ENCODE data around the gene SHC2. TPM values are rescaled to one million over a fixed set of nuclear protein-coding genes. Genes with fewer than 3 reads are reported as not detected.

The SHC2 gene
- total RNA-seq, 1 donor from 2014 or later = 47.8 TPM

GRCh38 chr19:378706-379105 is 82.1 kb downstream of the SHC2 start:
- Mint-ChIP-seq H3K36me3 (ENCODE audit: low read depth) (no peaks in the 10 kb centered on the region), H3K4me3 (ENCODE audit: unreplicated experiment) (no peak overlapping the region), H3K4me1 (ENCODE audit: low read depth) (peaks cover 3% of the 10 kb centered on the region), H3K9me3 (ENCODE audit: low read depth) (no peaks in the 10 kb centered on the region), H3K27ac (ENCODE audit: unreplicated experiment) (no peak overlapping the region), H3K27me3 (ENCODE audit: low read depth) (peaks cover 22% of the 10 kb centered on the region)
- TF ChIP-seq CTCF (IDR thresholded peaks at IDR 0.05) = no peak
- DNase-seq (ENCODE audit: low spot score) = peak; percentile 67

GRCh38 chr19:377801-378581 is 82.8 kb downstream of the SHC2 start:
- peaks cover 3% of the 10 kb centered on the region for H3K4me1 Mint-ChIP-seq (ENCODE audit: low read depth)
- no peak overlapping the region for H3K27ac Mint-ChIP-seq (ENCODE audit: unreplicated experiment)
- TF ChIP-seq CTCF (IDR thresholded peaks at IDR 0.05) = no peak
- H3K4me3 Mint-ChIP-seq (ENCODE audit: unreplicated experiment) = no peak overlapping the region
- DNase-seq (ENCODE audit: low spot score) = peak; percentile 80
- no peaks in the 10 kb centered on the region for H3K36me3 Mint-ChIP-seq (ENCODE audit: low read depth)
- H3K27me3 Mint-ChIP-seq (ENCODE audit: low read depth) = peaks cover 19% of the 10 kb centered on the region
- no peaks in the 10 kb centered on the region for H3K9me3 Mint-ChIP-seq (ENCODE audit: low read depth)

- Mint-ChIP-seq H3K27ac (ENCODE audit: unreplicated experiment) (no peak overlapping the region), H3K4me3 (ENCODE audit: unreplicated experiment) (no peak overlapping the region), H3K27me3 (ENCODE audit: low read depth) (peaks cover 21% of the 10 kb centered on the region), H3K9me3 (ENCODE audit: low read depth) (no peaks in the 10 kb centered on the region), H3K36me3 (ENCODE audit: low read depth) (no peaks in the 10 kb centered on the region), H3K4me1 (ENCODE audit: low read depth) (peaks cover 12% of the 10 kb centered on the region)
- no peak for TF ChIP-seq CTCF (IDR thresholded peaks at IDR 0.05)
- no peak for DNase-seq (ENCODE audit: low spot score)
These were observed 84.7 kb downstream of the SHC2 start for GRCh38 chr19:376111-376470.

- H3K4me1 Mint-ChIP-seq (ENCODE audit: low read depth) = peaks cover 12% of the 10 kb centered on the region
- no peak overlapping the region for H3K4me3 Mint-ChIP-seq (ENCODE audit: unreplicated experiment)
- H3K27me3 Mint-ChIP-seq (ENCODE audit: low read depth) = peaks cover 21% of the 10 kb centered on the region
- H3K27ac Mint-ChIP-seq (ENCODE audit: unreplicated experiment) = no peak overlapping the region
- H3K36me3 Mint-ChIP-seq (ENCODE audit: low read depth) = no peaks in the 10 kb centered on the region
- TF ChIP-seq CTCF (IDR thresholded peaks at IDR 0.05) = no peak
- DNase-seq (ENCODE audit: low spot score) = peak; percentile 91
- no peaks in the 10 kb centered on the region for H3K9me3 Mint-ChIP-seq (ENCODE audit: low read depth)
These were observed 85.3 kb downstream of the SHC2 start for GRCh38 chr19:375395-376110.

GRCh38 chr19:374886-375235 is 86.0 kb downstream of the SHC2 start:
- Mint-ChIP-seq H3K4me3 (ENCODE audit: unreplicated experiment) (no peak overlapping the region), H3K36me3 (ENCODE audit: low read depth) (no peaks in the 10 kb centered on the region), H3K27ac (ENCODE audit: unreplicated experiment) (no peak overlapping the region), H3K4me1 (ENCODE audit: low read depth) (peaks cover 12% of the 10 kb centered on the region), H3K27me3 (ENCODE audit: low read depth) (peaks cover 21% of the 10 kb centered on the region), H3K9me3 (ENCODE audit: low read depth) (no peaks in the 10 kb centered on the region)
- TF ChIP-seq CTCF (IDR thresholded peaks at IDR 0.05) = no peak
- DNase-seq (ENCODE audit: low spot score) = peak; percentile 68
